Lower leg skin (tissue), 4 donors: ENCODE results near the gene KCNG2. TPM values are rescaled to one million over a fixed set of nuclear protein-coding genes. Genes with fewer than 3 reads are reported as not detected.

Experiments used
- DNase-seq, 2 donors: peaks; one replicate each; pipeline ENCODE4 v3.0.0-alpha.2; 2019; ENCODE audit warnings: low spot score in 2 of 2
- H3K4me3 ChIP-seq: fragments of 200-600 bp; sonication (generic); 2 replicates; pipeline ENCODE4 v1.5.1; 2017; ENCODE audit warnings: mild to moderate bottlenecking, low read depth; ENCODE audit not compliant: poor library complexity, severe bottlenecking
- POLR2A ChIP-seq, 2 donors: fragments of 450-650 bp; IDR thresholded peaks; one replicate each; pipeline ENCODE4 v1.6.1; 2016 to 2017; ENCODE audit warnings: antibody characterized with exemption in 2 of 2, mild to moderate bottlenecking in 1 of 2, moderate library complexity in 1 of 2
- WGBS, 2 donors: methylation state at CpG; one replicate each; pipeline ENCODE4 v1.1.5; 2018; 5-methylcytosine and 5-hydroxymethylcytosine counted together
- intact Hi-C: fragments of 100-400 bp; cut with DNase I; formaldehyde crosslinking; loops from one replicate; pipeline ENCODE4 v1.15.0; 2023; ENCODE audit warnings: low total_unique reads
- total RNA-seq, 4 donors: library from RNA; depleted of rRNA; stranded (reverse); fragments of >200 nt; gene quantifications; one replicate each; pipeline ENCODE4 v1.1.0, GENCODE V29; 2016
- TF ChIP-seq, protein P1 (sequence below), 3 donors: fragments of 450-650 bp; IDR thresholded peaks; one replicate each; pipeline ENCODE4 v1.5.1; 2016; ENCODE audit warnings: antibody characterized with exemption in 3 of 3, mild to moderate bottlenecking in 3 of 3, moderate library complexity in 2 of 3

Gene KCNG2
- total RNA-seq, 4 donors from 2014 or later = 0.84 TPM; not detected in 3

DNA sequence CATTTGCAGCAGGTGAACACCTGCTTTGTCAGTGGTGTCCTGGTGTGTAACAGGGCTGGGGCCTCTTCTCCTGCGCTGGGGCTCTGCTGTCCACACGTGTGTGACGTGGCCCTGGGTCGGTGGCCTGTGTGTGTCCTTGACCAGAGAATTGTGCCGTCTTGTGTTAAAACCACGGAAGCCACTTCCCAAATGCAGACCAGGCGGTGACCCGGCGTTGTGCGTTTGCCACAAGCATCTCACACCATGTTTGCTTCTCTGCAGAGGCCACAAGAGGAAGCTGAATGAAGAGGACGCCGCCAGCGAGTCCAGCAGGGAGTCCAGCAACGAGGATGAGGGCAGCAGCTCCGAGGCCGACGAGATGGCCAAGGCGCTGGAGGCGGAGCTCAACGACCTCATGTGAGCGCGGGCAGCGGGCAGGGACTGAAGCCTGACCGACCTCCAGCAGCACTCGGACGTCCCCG, 44.3 kb upstream of the KCNG2 start:
- intact Hi-C loops = no loop called here
- TF ChIP-seq, protein P1, sequence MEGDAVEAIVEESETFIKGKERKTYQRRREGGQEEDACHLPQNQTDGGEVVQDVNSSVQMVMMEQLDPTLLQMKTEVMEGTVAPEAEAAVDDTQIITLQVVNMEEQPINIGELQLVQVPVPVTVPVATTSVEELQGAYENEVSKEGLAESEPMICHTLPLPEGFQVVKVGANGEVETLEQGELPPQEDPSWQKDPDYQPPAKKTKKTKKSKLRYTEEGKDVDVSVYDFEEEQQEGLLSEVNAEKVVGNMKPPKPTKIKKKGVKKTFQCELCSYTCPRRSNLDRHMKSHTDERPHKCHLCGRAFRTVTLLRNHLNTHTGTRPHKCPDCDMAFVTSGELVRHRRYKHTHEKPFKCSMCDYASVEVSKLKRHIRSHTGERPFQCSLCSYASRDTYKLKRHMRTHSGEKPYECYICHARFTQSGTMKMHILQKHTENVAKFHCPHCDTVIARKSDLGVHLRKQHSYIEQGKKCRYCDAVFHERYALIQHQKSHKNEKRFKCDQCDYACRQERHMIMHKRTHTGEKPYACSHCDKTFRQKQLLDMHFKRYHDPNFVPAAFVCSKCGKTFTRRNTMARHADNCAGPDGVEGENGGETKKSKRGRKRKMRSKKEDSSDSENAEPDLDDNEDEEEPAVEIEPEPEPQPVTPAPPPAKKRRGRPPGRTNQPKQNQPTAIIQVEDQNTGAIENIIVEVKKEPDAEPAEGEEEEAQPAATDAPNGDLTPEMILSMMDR (IDR thresholded peaks at IDR 0.05) = no peak
- TF ChIP-seq POLR2A (IDR thresholded peaks at IDR 0.05) = no peak
- peak in 1 of 2 donors; percentile 80 for DNase-seq
- no peak overlapping the region for H3K4me3 ChIP-seq
- WGBS, 2 donors = 89 to 93% methylated on average over 27 of the region's 27 CpGs

DNA sequence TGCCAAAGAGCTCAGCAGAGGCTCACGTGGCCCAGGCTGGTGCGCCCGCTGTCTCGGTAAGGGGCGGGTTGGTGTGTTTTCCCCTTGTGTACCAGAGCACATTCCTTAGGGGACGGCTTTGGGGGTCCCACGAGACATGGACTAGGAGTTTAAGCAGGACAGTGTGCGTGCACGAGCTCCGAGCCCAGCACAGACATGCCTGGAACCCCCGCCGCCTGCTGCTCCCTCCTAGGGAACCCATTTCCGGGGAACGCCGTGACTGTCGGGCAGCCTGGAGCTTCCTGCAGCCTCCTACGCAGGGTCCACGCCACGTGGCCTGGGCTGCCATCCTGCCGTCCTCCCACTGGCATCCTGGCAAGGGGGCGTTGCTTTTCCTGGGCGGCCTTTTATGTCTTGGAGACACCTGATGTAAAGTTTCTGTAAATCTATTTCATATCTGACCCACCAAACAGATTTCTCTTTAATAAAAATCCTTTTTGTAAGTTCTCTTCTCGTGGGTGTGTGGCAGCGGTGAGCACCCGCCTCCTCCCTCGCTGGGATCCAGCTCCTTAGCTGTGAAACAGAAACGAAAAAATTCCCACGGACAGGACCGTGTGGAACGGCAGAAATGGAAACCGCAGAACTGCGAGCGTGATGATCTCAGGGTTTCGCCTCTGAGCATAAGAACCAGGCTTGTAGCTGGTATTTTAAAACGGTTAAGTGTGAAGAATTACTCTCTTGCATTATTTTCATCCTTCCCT, 43.5 kb upstream of the KCNG2 start:
- TF ChIP-seq, protein P1 (IDR thresholded peaks at IDR 0.05) = no peak
- no peak for TF ChIP-seq POLR2A (IDR thresholded peaks at IDR 0.05)
- no peak overlapping the region for H3K4me3 ChIP-seq
- peak in 1 of 2 donors; percentile 76 for DNase-seq
- 95 to 96% methylated on average over 28 to 35 of the region's 35 CpGs for WGBS, 2 donors
- intact Hi-C loops = no loop called here

DNA sequence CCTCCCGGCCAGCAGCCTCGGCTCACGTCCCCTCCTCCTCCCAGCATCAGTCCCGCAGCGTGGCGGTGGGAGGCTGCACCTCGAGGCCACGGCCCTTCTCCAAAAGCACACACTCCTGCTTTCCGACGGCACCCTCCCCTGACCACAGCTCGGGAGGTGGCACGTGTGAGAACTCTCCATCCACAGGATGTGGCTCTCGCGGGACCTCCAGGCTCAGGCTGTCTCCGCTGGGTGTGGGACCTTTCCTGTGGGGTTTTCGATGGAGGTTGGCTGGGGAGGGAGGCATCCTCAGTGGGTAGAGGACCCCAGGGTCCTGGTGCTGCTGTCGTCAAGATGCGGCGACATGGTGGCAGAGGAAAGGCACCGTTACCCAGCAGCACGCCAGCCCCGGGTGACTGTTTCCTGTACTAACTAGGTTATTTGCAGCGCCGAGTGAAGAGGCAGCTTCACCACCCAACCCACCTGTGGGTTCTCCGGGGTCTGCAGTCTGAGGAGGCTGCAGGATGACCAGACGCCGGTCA, 42.8 kb upstream of the KCNG2 start:
- peak in 1 of 2 donors; percentile 79 for DNase-seq
- intact Hi-C loops = no loop called here
- TF ChIP-seq POLR2A (IDR thresholded peaks at IDR 0.05) = no peak
- TF ChIP-seq, protein P1 (IDR thresholded peaks at IDR 0.05) = no peak
- no peak overlapping the region for H3K4me3 ChIP-seq
- 94 to 98% methylated on average over 27 of the region's 27 CpGs for WGBS, 2 donors

DNA sequence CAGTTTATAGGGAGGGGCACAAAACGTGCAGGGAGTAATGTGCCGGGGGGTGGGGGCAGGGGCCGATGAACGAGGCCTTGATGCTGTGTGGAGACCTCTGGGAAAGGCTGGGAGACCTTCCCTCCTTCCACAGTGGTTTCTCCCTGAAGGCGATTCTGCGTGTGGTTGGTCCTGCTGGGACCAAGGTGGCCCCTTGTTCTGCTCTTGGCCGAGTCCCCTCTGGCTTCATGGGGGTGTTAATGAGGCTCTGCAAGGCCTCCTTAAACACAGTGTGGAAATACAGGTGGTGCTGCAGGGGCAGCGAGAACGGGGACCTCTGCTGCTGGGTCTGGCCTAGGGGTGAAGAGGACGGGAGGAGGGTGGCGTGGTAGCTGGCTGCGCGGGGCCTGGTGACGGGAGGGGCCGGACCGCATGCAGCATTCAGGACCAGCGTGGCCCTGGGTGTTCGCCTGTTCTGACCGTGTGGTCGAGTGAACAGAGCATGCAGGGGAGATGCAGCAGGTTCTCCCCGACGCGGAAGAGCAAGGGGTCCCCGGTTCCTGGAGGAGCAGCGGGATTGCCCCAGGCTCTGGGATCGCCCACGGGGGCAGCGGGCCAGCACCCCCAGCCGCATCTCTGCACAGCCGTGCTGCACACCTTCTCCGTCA, 42.1 kb upstream of the KCNG2 start:
- peak in 1 of 2 donors; percentile 79 for DNase-seq
- intact Hi-C loops = no loop called here
- WGBS, 2 donors = 92 to 93% methylated on average over 30 to 31 of the region's 31 CpGs
- H3K4me3 ChIP-seq = no peak overlapping the region
- no peak for TF ChIP-seq POLR2A (IDR thresholded peaks at IDR 0.05)
- TF ChIP-seq, protein P1 (IDR thresholded peaks at IDR 0.05) = no peak

DNA sequence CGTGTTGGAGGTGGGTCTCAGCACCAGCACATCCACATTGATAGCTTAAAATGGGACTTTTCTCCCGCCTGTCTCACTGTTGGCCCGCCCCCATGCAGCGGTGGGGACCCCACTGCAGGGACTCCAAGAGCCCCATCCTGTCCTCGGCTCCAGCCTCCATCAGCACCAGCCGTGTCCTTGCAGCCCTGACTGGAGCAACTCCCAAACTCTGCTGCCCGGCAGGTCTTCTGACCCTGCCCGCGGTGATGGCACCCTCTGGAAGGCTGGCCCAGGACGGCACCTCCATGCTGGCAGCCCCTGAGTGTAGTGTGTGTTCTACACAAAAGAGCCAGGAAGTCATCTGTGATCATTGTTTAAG, 41.6 kb upstream of the KCNG2 start:
- no peak for TF ChIP-seq POLR2A (IDR thresholded peaks at IDR 0.05)
- TF ChIP-seq, protein P1 (IDR thresholded peaks at IDR 0.05) = no peak
- intact Hi-C loops = no loop called here
- 92 to 98% methylated on average over 10 of the region's 10 CpGs for WGBS, 2 donors
- H3K4me3 ChIP-seq = no peak overlapping the region
- peak in 1 of 2 donors; percentile 53 for DNase-seq
